Uterus (tissue), 4 donors: ENCODE measurements around the gene SPINK6. TPM values are rescaled to one million over a fixed set of nuclear protein-coding genes. Genes with fewer than 3 reads are reported as not detected.

Experiments
- DNase-seq, 2 donors: peaks; one replicate each; pipeline ENCODE4 v3.0.0-alpha.2; 2019 to 2020
- H3K27ac ChIP-seq, 2 donors: fragments of 200-600 bp; sonication (generic); 1 replicate in 1 of 2; 2 replicates in 1 of 2; pipeline ENCODE4 v1.5.1; 2016 to 2018
- H3K27me3 ChIP-seq, 2 donors: fragments of 200-600 bp; sonication (generic); one replicate each; pipeline ENCODE4 v1.5.1; 2018 to 2019; ENCODE audit warnings: control low read depth in 1 of 2
- H3K36me3 ChIP-seq, 2 donors: fragments of 200-600 bp; sonication (generic); one replicate each; pipeline ENCODE4 v1.5.1; 2019; ENCODE audit warnings: control low read depth in 1 of 2
- H3K4me1 ChIP-seq, 2 donors: fragments of 200-600 bp; sonication (generic); one replicate each; pipeline ENCODE4 v1.5.1; 2018 to 2019; ENCODE audit warnings: control low read depth in 1 of 2
- H3K4me3 ChIP-seq, 2 donors: fragments of 200-600 bp; sonication (generic); 1 replicate in 1 of 2; 2 replicates in 1 of 2; pipeline ENCODE4 v1.5.1; 2018 to 2019; ENCODE audit warnings: mild to moderate bottlenecking in 1 of 2
- H3K9me3 ChIP-seq, 2 donors: fragments of 200-600 bp; sonication (generic); one replicate each; pipeline ENCODE4 v1.5.1; 2019; ENCODE audit warnings: control low read depth in 1 of 2
- POLR2A ChIP-seq, 2 donors: fragments of 450-650 bp; IDR thresholded peaks; one replicate each; pipeline ENCODE4 v1.6.1; 2016; ENCODE audit warnings: antibody characterized with exemption in 2 of 2, mild to moderate bottlenecking in 1 of 2, moderate library complexity in 1 of 2
- intact Hi-C: fragments of 100-400 bp; cut with DNase I; formaldehyde crosslinking; loops from one replicate; pipeline ENCODE4 v1.15.1; 2023; ENCODE audit warnings: low total_unique reads
- total RNA-seq, 4 donors: library from RNA; depleted of rRNA in 3 of 4; stranded (reverse); fragments of >200 nt in 3 of 4; gene quantifications; one replicate each; pipeline versions ENCODE4 v1.1.0 to v1.2.4, GENCODE V29; 2014 to 2023
- TF ChIP-seq, protein P1 (sequence below), 4 experiments: fragments of 200-600 bp in 2 of 4; fragments of 450-650 bp in 2 of 4; sonication (generic) in 2 of 4; IDR thresholded peaks; one replicate each; pipeline ENCODE4 v1.5.1; 2016 to 2019; ENCODE audit warnings: antibody characterized with exemption in 4 of 4, mild to moderate bottlenecking in 2 of 4, moderate library complexity in 1 of 4
- donor health status: DM: yes; HTN: yes; CAD: no.

Gene SPINK6
- total RNA-seq, 4 donors from 2014 or later: not detected

GRCh38 chr5:148186248-148187003 lies 16.4 kb upstream of the SPINK6 start:
- no peak overlapping the region for H3K27ac ChIP-seq
- no peak for DNase-seq
- no peak for TF ChIP-seq POLR2A (IDR thresholded peaks at IDR 0.05)
- TF ChIP-seq, protein P1, sequence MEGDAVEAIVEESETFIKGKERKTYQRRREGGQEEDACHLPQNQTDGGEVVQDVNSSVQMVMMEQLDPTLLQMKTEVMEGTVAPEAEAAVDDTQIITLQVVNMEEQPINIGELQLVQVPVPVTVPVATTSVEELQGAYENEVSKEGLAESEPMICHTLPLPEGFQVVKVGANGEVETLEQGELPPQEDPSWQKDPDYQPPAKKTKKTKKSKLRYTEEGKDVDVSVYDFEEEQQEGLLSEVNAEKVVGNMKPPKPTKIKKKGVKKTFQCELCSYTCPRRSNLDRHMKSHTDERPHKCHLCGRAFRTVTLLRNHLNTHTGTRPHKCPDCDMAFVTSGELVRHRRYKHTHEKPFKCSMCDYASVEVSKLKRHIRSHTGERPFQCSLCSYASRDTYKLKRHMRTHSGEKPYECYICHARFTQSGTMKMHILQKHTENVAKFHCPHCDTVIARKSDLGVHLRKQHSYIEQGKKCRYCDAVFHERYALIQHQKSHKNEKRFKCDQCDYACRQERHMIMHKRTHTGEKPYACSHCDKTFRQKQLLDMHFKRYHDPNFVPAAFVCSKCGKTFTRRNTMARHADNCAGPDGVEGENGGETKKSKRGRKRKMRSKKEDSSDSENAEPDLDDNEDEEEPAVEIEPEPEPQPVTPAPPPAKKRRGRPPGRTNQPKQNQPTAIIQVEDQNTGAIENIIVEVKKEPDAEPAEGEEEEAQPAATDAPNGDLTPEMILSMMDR (IDR thresholded peaks at IDR 0.05): no peak
- no peaks in the 10 kb centered on the region for H3K27me3 ChIP-seq
- intact Hi-C loops: no loop called here
- no peak overlapping the region for H3K4me3 ChIP-seq
- H3K36me3 ChIP-seq: peaks cover 0 to 3% of the 10 kb centered on the region in 2 donors
- H3K9me3 ChIP-seq: no peaks in the 10 kb centered on the region
- H3K4me1 ChIP-seq: no peaks in the 10 kb centered on the region

GRCh38 chr5:148191010-148191409 lies 11.8 kb upstream of the SPINK6 start:
- Histone ChIP-seq H3K9me3 (no peaks in the 10 kb centered on the region), H3K27ac (no peak overlapping the region)

DNA sequence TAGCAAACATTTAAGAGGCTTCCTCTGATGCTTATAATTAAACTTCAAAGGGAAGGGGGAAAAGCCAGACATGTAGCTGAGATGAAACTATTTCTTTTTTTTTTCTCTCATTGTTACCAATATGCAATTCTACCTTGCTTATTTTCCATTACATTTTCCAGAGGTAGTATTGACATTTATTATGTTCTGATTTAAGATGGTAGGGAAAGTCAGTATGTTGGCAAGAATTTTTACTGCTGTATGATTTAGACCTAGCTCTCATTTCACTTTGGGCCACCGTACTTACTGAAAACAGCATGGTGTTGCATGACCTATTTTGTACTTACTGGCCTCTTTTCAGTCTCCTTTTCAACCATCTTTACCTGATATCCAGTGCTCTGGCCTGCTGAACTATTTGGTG lies 9.6 kb upstream of the SPINK6 start:
- no peaks in the 10 kb centered on the region for H3K36me3 ChIP-seq
- no peak for DNase-seq
- no peak for TF ChIP-seq POLR2A (IDR thresholded peaks at IDR 0.05)
- TF ChIP-seq, protein P1 (IDR thresholded peaks at IDR 0.05): no peak
- no peak overlapping the region for H3K27ac ChIP-seq
- no peaks in the 10 kb centered on the region for H3K4me1 ChIP-seq
- intact Hi-C loops: no loop called here
- no peaks in the 10 kb centered on the region for H3K9me3 ChIP-seq
- no peaks in the 10 kb centered on the region for H3K27me3 ChIP-seq
- H3K4me3 ChIP-seq: no peak overlapping the region

More at GRCh38 chr5:148191010-148191409, 11.8 kb upstream of the SPINK6 start:
- intact Hi-C loops: no loop called here
- DNase-seq: no peak
- Histone ChIP-seq H3K4me1 (no peaks in the 10 kb centered on the region), H3K36me3 (no peaks in the 10 kb centered on the region), H3K27me3 (no peaks in the 10 kb centered on the region), H3K4me3 (no peak overlapping the region)
- TF ChIP-seq, protein P1 (IDR thresholded peaks at IDR 0.05): no peak
- TF ChIP-seq POLR2A (IDR thresholded peaks at IDR 0.05): no peak

DNA sequence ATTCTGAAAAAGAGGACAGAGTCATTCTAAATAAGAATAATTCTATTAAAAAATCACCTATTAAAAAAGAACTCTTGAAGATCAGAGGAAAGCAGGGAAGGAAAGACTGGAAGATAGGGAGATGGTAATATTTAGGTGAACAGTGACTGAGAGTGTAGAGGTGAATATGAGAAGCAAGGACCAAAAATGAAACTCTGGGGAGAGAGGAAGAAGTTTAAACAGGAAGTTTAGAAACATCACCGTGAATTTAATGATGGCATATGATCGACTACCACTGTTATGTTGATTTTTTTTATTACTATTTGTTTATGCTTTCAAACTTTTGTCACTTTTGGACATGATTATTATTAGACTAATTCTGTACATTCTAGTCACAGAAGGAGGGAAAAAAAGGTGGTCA lies 1.7 kb upstream of the SPINK6 start:
- no peak for DNase-seq
- Histone ChIP-seq H3K4me1 (no peaks in the 10 kb centered on the region), H3K27ac (no peak overlapping the region), H3K36me3 (no peaks in the 10 kb centered on the region), H3K9me3 (no peaks in the 10 kb centered on the region), H3K4me3 (no peak overlapping the region), H3K27me3 (no peaks in the 10 kb centered on the region)
- TF ChIP-seq, protein P1 (IDR thresholded peaks at IDR 0.05): no peak
- no peak for TF ChIP-seq POLR2A (IDR thresholded peaks at IDR 0.05)
- intact Hi-C loops: no loop called here

DNA sequence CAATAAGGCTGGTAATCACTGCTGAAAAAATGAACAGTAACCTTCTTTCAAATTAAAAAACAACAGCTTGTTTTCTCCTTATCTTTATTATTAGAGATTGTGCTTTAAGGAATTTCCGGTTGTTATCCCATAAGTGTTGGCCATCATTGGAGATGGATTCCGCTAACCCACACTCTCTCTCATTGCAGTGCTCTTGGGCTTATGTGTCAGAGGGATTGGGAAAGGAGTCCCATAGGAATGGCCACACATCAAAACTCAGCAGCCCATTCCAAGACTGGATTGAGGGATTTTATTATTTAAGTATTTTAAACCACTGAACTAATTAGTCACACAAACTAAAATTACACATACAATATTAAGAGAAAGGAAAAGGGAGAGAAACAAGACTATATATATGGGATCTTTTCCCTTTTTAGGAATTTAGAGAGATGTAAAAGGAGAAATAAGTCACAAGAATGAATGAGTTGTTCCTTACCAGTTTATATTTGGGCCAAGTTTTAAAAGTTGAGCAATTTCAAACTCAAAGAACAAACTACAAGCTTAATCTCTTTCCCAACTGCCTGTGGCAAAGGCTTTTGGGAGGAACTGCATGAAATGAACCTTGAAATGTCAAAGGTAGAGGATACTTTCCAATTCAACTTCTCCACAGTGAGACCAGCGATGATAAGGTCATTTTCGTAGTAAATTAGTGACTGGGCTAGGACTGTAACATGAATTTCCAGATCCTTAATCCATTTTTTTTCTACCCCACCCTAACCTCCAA lies 2.4 kb downstream of the SPINK6 start:
- Histone ChIP-seq H3K27me3 (no peaks in the 10 kb centered on the region), H3K27ac (no peak overlapping the region), H3K9me3 (no peaks in the 10 kb centered on the region), H3K36me3 (no peaks in the 10 kb centered on the region), H3K4me1 (no peaks in the 10 kb centered on the region), H3K4me3 (no peak overlapping the region)
- TF ChIP-seq POLR2A (IDR thresholded peaks at IDR 0.05): no peak
- TF ChIP-seq, protein P1 (IDR thresholded peaks at IDR 0.05): no peak
- intact Hi-C loops: no loop called here
- DNase-seq: no peak
